K562 (cell line): ENCODE measurements around the gene SMIM23. TPM values are rescaled to one million over a fixed set of nuclear protein-coding genes. Genes with fewer than 3 reads are reported as not detected.

ENCODE experiments used
- ATAC-seq: fragments of 200-7000 bp; cut with Tn5 transposase; 3 replicates; pipeline ENCODE4 v1.9.1; 2020; ENCODE audit warnings: moderate library complexity
- BruUV-seq: library from RNA; stranded (reverse); fragments of 400-500 nt; replicated peaks from 2 replicates; lab custom pipeline; 2021; lab: Mats Ljungman, UMichigan
- CTCF ChIA-PET: fragments of 300-600 bp; formaldehyde crosslinking; extraction: SDS; loops from one replicate; lab custom pipeline; 2021; ENCODE audit warnings: low intra/inter-chr PET ratio; lab: Yijun Ruan, JAX
- POLR2A ChIA-PET: fragments of 300-600, 350-650 bp; sonication (Branson Sonifier 250); formaldehyde crosslinking; extraction: SDS; loops from one replicate; lab custom pipeline; 2021; ENCODE audit warnings: antibody characterized with exemption, inconsistent platforms; lab: Yijun Ruan, JAX
- DNase-seq, 4 experiments: peaks; one replicate each; pipeline versions ENCODE4 v3.0.0 to v3.0.0-alpha.2; 2011 to 2018; ENCODE audit warnings: low spot score in 3 of 4, mixed read lengths in 3 of 4; ENCODE audit errors: extremely low read depth in 1 of 4
- FAIRE-seq: peaks from 2 replicates; lab custom pipeline; 2011; peaks lifted over from hg19 to GRCh38; lab: Jason Lieb, UNC
- H2AFZ ChIP-seq: 2 replicates; pipeline ENCODE4 v1.6.0; 2011; ENCODE audit warnings: low read depth, low read length, control low read depth, inconsistent platforms
- H3K27ac ChIP-seq: fragments of 200-600 bp; 3 replicates; pipeline ENCODE4 v1.8.0; 2011; ENCODE audit warnings: low read depth, mild to moderate bottlenecking, control low read depth, inconsistent platforms, low read length, moderate library complexity, mixed read lengths; ENCODE audit errors: extremely low read depth
- H3K27me3 ChIP-seq, 2 experiments: fragments of 300-600 bp in 1 of 2; 2 replicates in 1 of 2; 3 replicates in 1 of 2; pipeline versions ENCODE4 v1.6.0 to v1.8.0; 2011; ENCODE audit warnings: inconsistent platforms in 2 of 2, low read length in 2 of 2, mild to moderate bottlenecking in 1 of 2, mixed read lengths in 1 of 2, moderate library complexity in 1 of 2; ENCODE audit not compliant: control insufficient read depth in 2 of 2, insufficient read depth in 2 of 2
- H3K36me3 ChIP-seq: fragments of 300-600 bp; 3 replicates; pipeline ENCODE4 v1.8.0; 2011; ENCODE audit warnings: mild to moderate bottlenecking, low read length, inconsistent platforms; ENCODE audit not compliant: control insufficient read depth, insufficient read depth
- H3K4me1 ChIP-seq, 2 experiments: fragments of 200-600 bp in 1 of 2; replicated peaks in 1 of 2; 2 replicates in 1 of 2; 3 replicates in 1 of 2; pipeline versions ENCODE4 v1.5.1 to v1.8.0; 2011; ENCODE audit warnings: inconsistent platforms in 2 of 2, low read length in 2 of 2, mild to moderate bottlenecking in 1 of 2, mixed read lengths in 1 of 2, moderate library complexity in 1 of 2; ENCODE audit not compliant: control insufficient read depth in 2 of 2, insufficient read depth in 2 of 2
- H3K4me2 ChIP-seq: 2 replicates; pipeline ENCODE4 v1.6.1; 2011; ENCODE audit warnings: low read length, control low read depth, inconsistent platforms, mixed read lengths; ENCODE audit not compliant: insufficient read depth
- H3K4me3 ChIP-seq: fragments of 200-600 bp; sonication (generic), shearing (Covaris generic); 2 replicates; pipeline ENCODE4 v1.5.1; 2016; ENCODE audit warnings: control low read depth, inconsistent platforms
- H3K79me2 ChIP-seq: fragments of 200-600 bp; 3 replicates; pipeline ENCODE4 v1.8.0; 2011; ENCODE audit warnings: low read length, inconsistent platforms; ENCODE audit not compliant: control insufficient read depth, insufficient read depth
- H3K9ac ChIP-seq, 2 experiments: 2 replicates each; pipeline versions ENCODE4 v1.6.0 to v1.6.1; 2011; ENCODE audit warnings: low read depth in 2 of 2, low read length in 2 of 2, control low read depth in 1 of 2, inconsistent platforms in 1 of 2, mild to moderate bottlenecking in 1 of 2, mixed read lengths in 1 of 2; ENCODE audit not compliant: insufficient read depth in 1 of 2
- H3K9me1 ChIP-seq: one replicate; pipeline ENCODE4 v1.6.0; 2011; ENCODE audit warnings: inconsistent platforms, mild to moderate bottlenecking, low read length, moderate library complexity; ENCODE audit not compliant: control insufficient read depth, insufficient read depth
- H3K9me3 ChIP-seq: replicated peaks from 2 replicates; pipeline ENCODE4 v1.5.1; 2011; ENCODE audit warnings: low read depth, low read length, inconsistent platforms; ENCODE audit not compliant: control insufficient read depth, insufficient read depth
- H4K20me1 ChIP-seq: replicated peaks from 2 replicates; pipeline ENCODE4 v1.6.1; 2011; ENCODE audit warnings: low read length, inconsistent platforms, mixed read lengths; ENCODE audit not compliant: control insufficient read depth, insufficient read depth
- ATF1 ChIP-seq, 2 experiments: fragments of 450-650 bp in 1 of 2; IDR thresholded peaks; 2 replicates each; pipeline ENCODE4 v1.6.1; 2016; ENCODE audit warnings: missing compliant biosample characterization in 1 of 2, missing genetic modification characterization in 1 of 2
- ATF7 ChIP-seq: fragments of 450-650 bp; IDR thresholded peaks from 2 replicates; pipeline ENCODE4 v1.7.1; 2014; ENCODE audit warnings: mild to moderate bottlenecking, moderate library complexity
- CREM ChIP-seq: IDR thresholded peaks from 2 replicates; pipeline ENCODE4 v1.6.1; 2014; ENCODE audit warnings: antibody characterized with exemption, low read depth
- E2F4 ChIP-seq: sonication (generic); formaldehyde crosslinking; IDR thresholded peaks from 2 replicates; pipeline ENCODE4 v1.8.0; 2022; ENCODE audit warnings: mild to moderate bottlenecking, low read depth, missing genetic modification reagents
- FOSL1 ChIP-seq: fragments of 200-800 bp; sonication (Bioruptor generic); conservative IDR thresholded peaks from 2 replicates; pipeline ENCODE4 v1.6.1; 2016; ENCODE audit warnings: missing genetic modification characterization, missing compliant biosample characterization
- JUND ChIP-seq, 2 experiments: IDR thresholded peaks; 2 replicates in 1 of 2; 3 replicates in 1 of 2; pipeline ENCODE4 v1.6.1; 2011; ENCODE audit warnings: borderline replicate concordance in 2 of 2, low read depth in 2 of 2, low read length in 2 of 2, improper control_type of control experiment in 1 of 2, missing biosample characterization in 1 of 2, missing genetic modification characterization in 1 of 2, missing genetic modification reagents in 1 of 2
- RBM25 ChIP-seq: fragments of 200-400 bp; formaldehyde crosslinking; IDR thresholded peaks from 2 replicates; pipeline ENCODE4 v1.6.1; 2018; ENCODE audit warnings: low read length, low read depth, moderate library complexity; ENCODE audit not compliant: severe bottlenecking
- ZNF354B ChIP-seq: fragments of 250-450 bp; sonication (Bioruptor Pico); IDR thresholded peaks from 2 replicates; pipeline ENCODE4 v1.4.0; 2020
- WGBS: fragments of 100-300 bp; shearing (Covaris generic); methylation state at CpG from one replicate; pipeline ENCODE4 v1.1.6; 2016; ENCODE audit warnings: low coverage, mixed read lengths; ENCODE audit not compliant: insufficient coverage; ENCODE audit errors: missing lambda C conversion rate; 5-methylcytosine and 5-hydroxymethylcytosine counted together
- in situ Hi-C: fragments of 300-500 bp; cut with MboI; formaldehyde crosslinking; loops from 4 replicates; pipeline ENCODE4 v1.15.0; 2018; ENCODE audit warnings: inconsistent platforms, mixed read lengths
- intact Hi-C: fragments of 100-400 bp; cut with micrococcal nuclease; formaldehyde crosslinking; loops from 2 replicates; pipeline ENCODE4 v1.14.2; 2022
- polyA plus RNA-seq, 8 experiments: library from polyadenylated mRNA; depleted of rRNA in 4 of 8; stranded (reverse) in 5 of 8; unstranded in 3 of 8; fragments of >200 nt; fragmentation: Nextera tagmentation in 2 of 8; fragmentation: Illumina TruSeq in 1 of 8; extraction: Ambion mirVana in 2 of 8; extraction: Trizol in 1 of 8; gene quantifications; 2 replicates each; pipeline versions ENCODE4 v1.2.1 to v1.2.3, GENCODE V29; 2011 to 2014; ENCODE audit warnings: inconsistent platforms in 1 of 8, missing spikeins in 1 of 8
- total RNA-seq, 7 experiments: library from RNA; depleted of rRNA in 6 of 7; stranded (reverse); fragments of >200 nt in 6 of 7; fragmentation: Illumina TruSeq in 2 of 7; extraction: Trizol in 2 of 7; gene quantifications; 2 replicates each; pipeline versions ENCODE4 v1.2.1 to v1.2.3, GENCODE V29; 2011 to 2021; ENCODE audit warnings: low replicate concordance in 1 of 7
- TF ChIP-seq, protein P1 (sequence below), 2 experiments: fragments of 450-650 bp in 1 of 2; sonication (generic) in 1 of 2; formaldehyde crosslinking in 1 of 2; IDR thresholded peaks in 1 of 2; conservative IDR thresholded peaks in 1 of 2; 2 replicates each; pipeline versions ENCODE4 v1.6.1 to v1.8.1; 2016 to 2023; ENCODE audit warnings: mild to moderate bottlenecking in 2 of 2, moderate library complexity in 2 of 2, inconsistent platforms in 1 of 2, missing genetic modification reagents in 1 of 2

The SMIM23 gene
- total and polyA plus RNA-seq, 9 of the 15 experiments (the other 6 are each of a cell fraction or from before 2014, with no cell fraction given), result not detected

GRCh38 chr5:171757853-171758535 is 27.6 kb upstream of the SMIM23 start:
- Histone ChIP-seq H3K9me3 (no peaks in the 10 kb centered on the region), H3K9ac (no peak overlapping the region), H3K4me3 (no peak overlapping the region), H2AFZ (no peak overlapping the region), H3K4me2 (no peak overlapping the region), H3K27ac (no peak overlapping the region), H3K4me1 (no peaks in the 10 kb centered on the region), H3K36me3 (no peaks in the 10 kb centered on the region), H4K20me1 (no peaks in the 10 kb centered on the region), H3K27me3 (peaks cover 7 to 8% of the 10 kb centered on the region in 2 experiments; a peak in 3 of 5 replicates), H3K9me1 (no peaks in the 10 kb centered on the region), H3K79me2 (no peaks in the 10 kb centered on the region)
- no peak for DNase-seq
- TF ChIP-seq ATF7 (peak; percentile 88), JUND (IDR thresholded peaks at IDR 0.05; ENCODE audit: borderline replicate concordance, low read depth, low read length) (peak; percentile 22; the same call in 1 of the 2 replicates), JUND (tag; IDR thresholded peaks at IDR 0.05; ENCODE audit: borderline replicate concordance, low read depth, low read length) (peak; percentile 83; the same call in 2 of the 3 replicates), CREM (peak; percentile 35; the same call in 1 of the 2 replicates), RBM25 (peak; percentile 48), ATF1 (CRISPR knock-in tag; IDR thresholded peaks at IDR 0.05) (no peak), ATF1 (tag; IDR thresholded peaks at IDR 0.05) (peak; percentile 41; the same call in 1 of the 2 replicates), FOSL1 (tag) (peak; percentile 44; the same call in 1 of the 2 replicates), ZNF354B (no peak), E2F4 (CRISPR knock-in tag) (no peak)
- TF ChIP-seq, protein P1, sequence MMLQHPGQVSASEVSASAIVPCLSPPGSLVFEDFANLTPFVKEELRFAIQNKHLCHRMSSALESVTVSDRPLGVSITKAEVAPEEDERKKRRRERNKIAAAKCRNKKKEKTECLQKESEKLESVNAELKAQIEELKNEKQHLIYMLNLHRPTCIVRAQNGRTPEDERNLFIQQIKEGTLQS (IDR thresholded peaks at IDR 0.05), result peak; percentile 85
- TF ChIP-seq, protein P1 (CRISPR knock-in tag; conservative IDR thresholded peaks at IDR 0.05), result no peak
- ATAC-seq, result no peak
- FAIRE-seq, result no peak
- ChIA-PET POLR2A (interaction anchor here (1.5 kb wide), 1 partner anchor 9 kb away, joined by 3 read pairs; no protein-coding TSS in a partner anchor), CTCF (no interaction called here)
- 0% methylated on average over 4 of the region's 4 CpGs for WGBS
- no TSS peak for BruUV-seq
- intact Hi-C loops, result no loop called here
- in situ Hi-C loops, result no loop called here
